ENCODE results near the gene SALL4.
"Not testable (repeated sequence)": the region's sequence is repeated elsewhere in the genome, so short reads cannot be mapped to it uniquely, and the experiment has no call there.

SALL4 gene

DNA sequence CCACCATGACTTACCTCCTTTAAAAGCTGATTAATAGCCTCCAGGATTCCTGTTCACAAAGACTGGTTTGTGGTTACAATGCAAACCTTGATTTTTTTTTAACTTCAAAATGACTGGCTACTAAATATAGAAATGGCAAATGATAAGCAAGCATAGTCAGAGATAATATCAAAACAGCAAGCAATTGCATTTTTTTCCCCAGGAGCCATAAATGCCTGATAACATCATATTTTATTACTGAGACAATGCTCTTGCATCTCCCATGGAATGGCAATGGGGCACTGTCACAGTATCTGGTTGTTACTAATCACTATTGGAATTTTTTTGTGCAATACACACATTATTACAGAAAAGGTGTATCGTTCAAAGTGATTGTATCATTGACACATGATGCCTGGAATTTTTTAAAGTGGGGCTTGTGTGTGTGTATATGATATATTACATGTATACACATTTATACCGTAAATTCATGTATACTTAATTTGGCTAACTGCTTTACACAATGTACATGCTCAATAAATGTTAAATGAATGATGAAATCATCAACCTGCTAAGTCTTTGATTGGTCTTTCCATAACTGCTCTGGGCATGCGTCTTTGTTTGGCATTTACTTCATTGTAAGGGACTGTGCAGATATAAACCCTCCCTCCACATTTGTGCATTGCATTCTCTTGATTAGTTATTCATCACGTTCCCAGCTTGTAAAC lies 980 bp upstream of the SALL4 start:
- in situ Hi-C loops (cut with MboI; ENCODE audit: low sequenced_read_pairs): no loop called here

- in situ Hi-C loops (cut with MboI; ENCODE audit: low sequenced_read_pairs): no loop called here
Observed at GRCh38 chr20:51801823-51802123, 548 bp downstream of the SALL4 start.

DNA sequence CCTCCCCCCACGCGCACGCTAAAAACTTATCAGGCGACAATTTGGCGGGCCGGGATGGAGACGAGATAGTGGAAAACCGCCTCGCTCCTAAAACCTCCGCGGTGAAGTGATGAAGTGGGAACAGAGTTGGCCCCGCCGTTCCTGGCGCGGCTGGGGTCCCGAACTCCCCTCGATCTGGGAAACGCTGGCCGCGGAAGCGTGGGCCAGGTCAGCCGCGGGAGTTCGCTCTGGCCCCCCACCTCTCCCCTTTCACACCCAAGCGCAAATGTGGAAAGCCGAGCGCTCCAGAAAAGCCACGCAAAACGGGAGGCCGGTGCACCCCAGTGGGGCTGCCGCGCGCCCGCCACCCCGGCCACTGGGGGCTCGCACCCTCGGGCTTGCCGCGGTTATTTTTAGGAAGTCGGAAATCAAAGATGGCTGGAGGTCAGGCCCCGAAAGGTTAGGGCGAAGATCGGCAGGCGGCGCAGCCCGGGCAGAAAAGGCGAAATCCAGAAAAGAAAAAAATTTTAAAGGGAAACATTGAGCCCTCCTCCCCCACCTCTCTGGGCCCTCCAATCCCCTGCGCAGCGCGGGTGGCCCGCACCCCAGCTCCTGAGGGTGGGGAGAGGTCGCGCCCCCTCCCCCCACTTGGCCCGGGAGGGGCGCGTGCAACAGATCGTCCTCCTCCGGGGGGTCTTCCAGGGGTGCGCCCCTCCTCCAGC lies 1.0 kb downstream of the SALL4 start:
- in situ Hi-C loops (cut with MboI; ENCODE audit: low sequenced_read_pairs): no loop called here

DNA sequence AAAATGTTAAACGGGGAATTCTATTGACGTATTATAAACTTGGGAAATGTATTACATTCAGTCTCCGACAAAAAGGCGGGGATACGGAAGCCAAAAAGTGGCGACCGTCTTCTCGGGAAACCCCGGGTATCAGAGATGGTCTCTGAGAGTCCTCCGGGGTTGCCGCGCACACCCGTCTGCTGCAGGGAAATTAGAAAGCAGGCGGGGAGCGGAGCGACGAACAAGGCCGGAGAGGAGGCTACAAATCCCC lies 1.5 kb downstream of the SALL4 start:
- in situ Hi-C loops (cut with MboI; ENCODE audit: low sequenced_read_pairs): no loop called here

DNA sequence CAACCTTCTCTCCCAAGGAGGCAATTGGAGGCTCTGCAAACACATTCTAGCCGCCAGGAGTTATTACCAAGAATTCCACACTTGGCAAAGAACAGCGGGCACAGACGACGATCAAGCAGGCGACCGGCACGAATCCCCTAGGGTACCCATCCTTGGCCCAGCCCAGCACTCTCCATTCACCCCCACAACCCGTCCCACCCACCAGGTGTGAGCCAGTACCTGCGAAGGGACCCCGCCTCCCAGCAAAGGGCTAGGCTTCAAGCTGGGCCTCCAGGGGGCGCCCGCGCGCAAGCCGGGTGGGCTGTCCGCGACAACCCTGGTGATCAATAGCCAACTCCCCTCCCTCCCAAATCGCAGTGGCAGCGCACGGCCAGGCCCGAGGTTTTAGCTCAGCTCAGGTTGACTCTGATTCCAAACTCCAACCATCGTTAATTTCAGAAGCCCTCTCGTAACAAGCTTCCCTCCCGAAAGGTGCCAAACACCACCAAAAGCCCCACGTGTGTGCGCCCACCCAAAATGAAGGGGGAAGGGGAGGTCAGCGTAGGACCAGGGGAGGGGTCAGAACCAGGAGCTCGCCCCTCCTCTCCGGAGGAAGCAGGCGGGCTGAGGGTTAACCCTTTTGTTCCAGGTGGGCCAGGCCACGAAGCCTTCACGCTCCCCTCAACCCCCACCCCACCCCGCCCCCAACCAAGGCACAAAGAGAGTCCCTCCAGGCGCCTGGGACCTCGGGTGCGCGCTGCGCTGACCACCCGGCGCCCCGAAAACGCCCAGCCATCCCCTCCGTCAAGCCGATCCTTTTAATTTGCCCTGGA lies 2.1 kb downstream of the SALL4 start:
- in situ Hi-C loops (cut with MboI; ENCODE audit: low sequenced_read_pairs): no loop called here

- in situ Hi-C loops (cut with MboI; ENCODE audit: low sequenced_read_pairs): no loop called here
Observed at GRCh38 chr20:51799401-51799860, 2.9 kb downstream of the SALL4 start.

DNA sequence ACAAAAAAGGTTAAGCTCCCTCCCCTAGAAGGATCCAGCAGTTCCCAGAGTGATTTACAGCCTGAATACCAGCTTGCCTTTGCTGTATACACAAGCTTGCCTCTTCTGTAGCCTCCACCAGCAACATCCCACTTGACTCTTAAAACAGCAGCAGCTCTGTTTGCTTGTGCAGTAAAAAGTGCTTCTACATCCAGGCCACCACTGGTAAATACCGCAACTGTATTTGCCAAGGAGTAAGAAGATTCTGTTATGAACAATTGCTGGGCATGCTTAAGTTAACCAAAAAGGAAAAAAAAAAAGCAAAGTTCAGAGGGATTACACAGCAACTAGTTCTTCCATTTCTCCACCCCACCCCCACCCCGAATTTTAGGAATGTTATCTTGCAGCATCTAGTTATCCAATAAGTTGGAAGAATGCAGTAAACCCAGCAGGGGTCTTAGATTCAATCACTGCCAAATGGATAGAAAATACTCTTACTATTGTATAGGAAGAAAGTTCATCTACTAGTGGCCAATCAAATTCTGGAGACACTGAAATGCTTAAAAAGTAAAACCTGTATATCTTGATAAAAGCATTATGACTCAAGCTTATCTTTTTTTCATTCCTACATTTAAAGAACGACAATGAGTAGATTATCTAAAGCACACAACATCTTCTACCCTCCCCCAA lies 4.8 kb downstream of the SALL4 start:
- in situ Hi-C loops (cut with MboI; ENCODE audit: low sequenced_read_pairs): no loop called here

GRCh38 chr20:51796340-51796739 lies 6.0 kb downstream of the SALL4 start:
- in situ Hi-C loops (cut with MboI; ENCODE audit: low sequenced_read_pairs): no loop called here

- in situ Hi-C loops (cut with MboI; ENCODE audit: low sequenced_read_pairs): no loop called here
Observed at GRCh38 chr20:51792960-51793359, 9.4 kb downstream of the SALL4 start.

DNA sequence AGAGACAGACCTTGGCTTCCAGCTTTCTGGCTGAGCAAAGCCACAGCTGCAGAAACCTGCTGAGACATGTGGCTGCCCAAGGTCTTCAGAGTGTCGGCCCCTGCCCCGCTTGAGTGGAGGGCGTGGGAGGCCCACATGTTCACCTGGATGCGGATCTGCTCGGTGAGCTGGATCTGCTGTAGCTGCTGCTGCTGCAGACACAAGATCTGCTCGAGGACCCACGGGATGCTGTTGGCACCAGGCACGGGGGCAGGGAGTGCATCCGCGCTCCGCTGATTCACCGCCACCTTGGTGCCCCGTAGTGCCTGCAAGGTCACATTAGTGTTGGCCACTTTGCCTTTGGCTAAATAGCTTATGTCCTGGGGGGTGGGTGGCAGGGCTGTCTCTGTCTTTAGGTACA lies 10.7 kb downstream of the SALL4 start:
- in situ Hi-C loops (cut with MboI; ENCODE audit: low sequenced_read_pairs): no loop called here

- in situ Hi-C loops (cut with MboI; ENCODE audit: low sequenced_read_pairs): no loop called here
Observed at GRCh38 chr20:51790256-51790655, 12.1 kb downstream of the SALL4 start.

- in situ Hi-C loops (cut with MboI; ENCODE audit: low sequenced_read_pairs): no loop called here
Observed at GRCh38 chr20:51789434-51789833, 12.9 kb downstream of the SALL4 start.

DNA sequence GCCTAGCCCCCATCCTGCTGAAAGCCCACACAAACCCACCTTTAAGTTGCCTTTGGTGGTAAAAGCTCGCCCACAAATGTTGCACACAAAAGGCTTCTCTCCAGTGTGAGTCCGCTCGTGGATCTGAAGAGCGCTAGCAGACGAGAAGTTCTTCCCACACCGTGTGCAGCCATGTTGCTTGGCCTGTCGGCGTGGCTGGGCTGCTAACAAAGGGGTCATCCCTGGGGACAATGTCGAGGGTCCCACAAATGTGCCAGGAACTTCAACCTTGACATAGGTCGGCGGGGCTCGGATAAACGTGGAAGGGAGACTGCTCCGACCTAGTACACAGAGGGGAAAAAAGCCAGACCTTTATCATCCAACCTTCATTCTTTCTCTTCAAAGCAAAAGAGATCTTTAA lies 13.5 kb downstream of the SALL4 start:
- in situ Hi-C loops (cut with MboI; ENCODE audit: low sequenced_read_pairs): no loop called here

- in situ Hi-C loops (cut with MboI; ENCODE audit: low sequenced_read_pairs): no loop called here
Observed at GRCh38 chr20:51784299-51784698, 18.0 kb downstream of the SALL4 start.

DNA sequence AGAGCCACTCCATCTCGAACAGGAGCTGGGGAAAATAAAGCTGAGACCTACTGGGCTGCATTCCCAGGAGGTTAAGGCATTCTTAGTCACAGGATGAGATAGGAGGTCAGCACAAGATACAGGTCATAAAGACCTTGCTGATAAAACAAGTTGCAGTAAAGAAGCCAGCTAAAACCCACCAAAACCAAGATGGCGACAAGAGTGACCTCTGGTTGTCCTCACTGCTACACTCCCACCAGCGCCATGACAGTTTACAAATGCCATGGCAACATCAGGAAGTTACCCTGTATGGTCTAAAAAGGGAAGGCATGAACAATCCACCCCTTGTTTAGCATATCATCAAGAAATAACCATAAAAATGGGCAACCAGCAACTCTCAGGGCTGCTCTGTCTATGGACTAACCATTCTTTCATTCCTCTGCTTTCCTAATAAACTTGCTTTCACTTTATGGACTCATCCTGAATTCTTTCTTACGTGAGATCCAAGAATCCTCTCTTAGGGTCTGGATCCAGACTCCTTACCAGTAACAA lies 24.0 kb downstream of the SALL4 start:
- in situ Hi-C loops (cut with MboI; ENCODE audit: low sequenced_read_pairs): not testable (repeated sequence)

DNA sequence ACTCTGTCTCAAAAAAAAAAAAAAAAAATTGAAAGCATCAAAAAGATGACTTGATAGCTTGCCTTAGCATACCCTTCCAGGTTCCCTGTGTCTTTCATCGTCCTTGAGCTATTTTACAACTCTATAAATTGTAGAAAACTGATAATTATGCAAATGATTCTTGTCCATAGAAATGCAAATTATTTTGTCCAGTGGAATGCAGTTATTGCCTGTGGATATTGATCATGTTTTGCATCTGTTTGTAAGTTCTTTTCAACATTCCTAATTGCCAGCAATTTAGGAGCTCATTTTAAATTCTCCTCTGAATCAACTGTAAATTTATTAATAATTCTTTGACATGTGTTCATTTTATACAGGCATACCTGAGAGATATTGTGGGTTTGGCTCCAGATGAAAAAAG lies 27.1 kb downstream of the SALL4 start:
- in situ Hi-C loops (cut with MboI; ENCODE audit: low sequenced_read_pairs): no loop called here

DNA sequence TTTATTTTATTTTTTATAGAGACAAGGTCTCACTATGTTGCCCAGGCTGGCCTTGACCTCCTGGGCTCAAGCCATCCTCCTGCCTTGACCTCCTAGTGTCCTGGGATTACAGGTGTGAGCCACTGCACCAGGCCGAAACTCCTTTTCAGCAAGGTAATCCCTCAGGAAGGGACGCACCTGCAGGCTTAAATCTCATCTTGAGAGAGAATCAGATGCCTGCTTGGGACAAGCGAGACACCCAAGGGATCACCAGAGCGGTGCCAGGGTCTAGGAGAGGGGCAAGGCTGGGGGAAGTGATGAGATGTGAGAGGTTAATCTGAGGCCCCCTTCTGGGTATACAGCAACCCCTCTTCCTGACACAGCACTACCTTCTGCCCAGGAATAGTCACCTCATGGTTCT lies 30.1 kb downstream of the SALL4 start:
- in situ Hi-C loops (cut with MboI; ENCODE audit: low sequenced_read_pairs): no loop called here

DNA sequence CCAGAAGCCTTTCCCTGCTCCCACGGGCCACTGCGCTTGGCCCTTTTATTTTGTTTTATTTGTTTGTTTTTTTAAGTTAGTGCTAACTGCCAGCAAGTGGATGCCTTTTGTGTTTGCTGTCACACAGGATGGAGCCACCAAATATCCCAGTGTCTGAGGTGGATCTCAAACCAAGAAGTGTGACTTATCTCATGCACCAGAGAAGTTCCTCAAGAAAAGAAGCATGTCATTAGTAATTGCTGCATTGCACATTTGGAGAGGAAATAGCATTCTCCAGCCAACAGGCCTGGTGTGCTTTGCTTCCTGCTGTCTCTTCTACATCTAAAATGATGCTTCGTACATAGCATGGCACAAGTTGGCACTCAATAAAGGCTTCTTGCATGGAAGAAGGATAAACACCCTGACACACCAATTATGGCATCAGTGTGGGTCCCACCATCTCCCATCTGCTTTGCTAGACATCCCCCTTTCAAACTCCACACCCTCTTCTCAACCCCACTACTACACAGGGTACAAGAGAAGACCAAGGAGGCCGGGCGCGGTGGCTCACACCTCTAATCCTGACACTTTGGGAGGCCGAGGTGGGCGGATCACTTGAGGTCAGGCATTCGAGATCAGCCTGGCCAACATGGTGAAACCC lies 32.2 kb downstream of the SALL4 start:
- in situ Hi-C loops (cut with MboI; ENCODE audit: low sequenced_read_pairs): no loop called here

DNA sequence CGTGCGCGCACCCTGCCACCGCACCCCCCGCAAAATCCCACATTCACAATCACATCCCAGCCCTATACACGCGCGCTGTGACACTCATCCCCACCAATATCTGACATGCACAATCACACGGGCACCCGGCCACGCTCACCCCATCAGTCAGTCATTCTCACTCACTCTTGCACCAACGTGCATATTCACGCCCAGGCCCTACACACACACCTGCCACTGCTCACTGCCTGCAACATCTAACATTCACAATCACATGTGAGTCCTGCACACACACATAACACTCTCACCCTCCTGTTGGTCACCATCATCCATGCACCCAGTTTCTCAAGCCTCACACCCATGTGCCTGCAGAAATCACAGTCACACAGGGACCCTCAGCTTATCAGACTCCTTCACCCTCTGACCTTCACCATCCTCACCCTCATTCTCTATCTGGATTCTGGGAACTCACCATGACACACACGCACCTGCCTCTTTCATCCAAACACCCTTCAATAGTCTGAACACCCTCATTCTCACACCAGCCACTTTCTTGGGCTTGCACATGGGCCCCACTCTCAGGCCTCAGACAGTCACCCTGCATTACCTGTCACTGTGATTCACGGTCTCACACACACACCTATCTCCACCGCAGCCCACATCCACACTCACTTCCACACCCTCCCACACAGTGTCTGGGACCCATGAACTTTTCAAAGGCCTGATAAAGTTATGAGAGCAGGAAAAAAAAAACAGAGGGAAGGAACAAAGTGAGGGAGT lies 33.4 kb downstream of the SALL4 start:
- in situ Hi-C loops (cut with MboI; ENCODE audit: low sequenced_read_pairs): no loop called here
